ENCODE measurements around the gene SNRPD2. TPM values are rescaled to one million over a fixed set of nuclear protein-coding genes. Genes with fewer than 3 reads are reported as not detected.

The SNRPD2 gene
- total and polyA plus RNA-seq, 2 of the 8 experiments (the other 6 are each of a cell fraction or from before 2014, with no cell fraction given), result 645 to 759 TPM

DNA sequence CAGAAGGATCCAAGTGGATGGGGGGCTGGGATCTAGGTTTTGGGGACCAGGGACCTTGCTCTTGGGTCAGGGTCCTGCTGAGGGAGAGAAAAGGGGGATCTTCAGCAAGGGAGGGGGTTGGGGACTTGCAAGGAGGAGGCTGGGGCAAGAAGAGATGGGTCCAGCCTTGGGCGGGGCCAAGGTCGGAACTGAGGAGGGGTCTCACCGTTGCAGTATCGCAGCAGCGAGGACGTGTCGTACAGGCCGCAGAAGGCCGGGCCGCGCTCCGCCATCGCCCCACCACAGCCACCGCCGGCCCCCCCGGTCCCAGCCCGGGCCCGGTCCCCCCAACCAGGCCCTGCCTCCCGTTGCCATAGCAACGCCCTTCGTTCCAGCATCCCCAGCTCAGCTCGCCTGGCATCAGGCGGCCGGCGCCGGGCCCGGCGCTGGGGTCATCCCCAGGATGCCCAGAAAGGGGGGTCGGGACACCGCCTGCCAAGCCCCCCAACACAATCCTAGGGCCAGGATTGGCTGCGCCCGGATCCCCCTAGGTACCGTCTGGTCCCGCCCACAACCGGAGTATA lies 46.6 kb downstream of the SNRPD2 start:
- Histone ChIP-seq H4K5ac (ENCODE audit: insufficient read length, low read depth, low read length) (no peak overlapping the region), H3K27me3 (replicated peaks in 1 of 4; ENCODE audit: control insufficient read depth in 3 of 4, extremely low read depth in 1 of 4, insufficient read depth in 3 of 4, low read length in 3 of 4) (peaks cover 0 to 6% (median 2%) of the 10 kb centered on the region in 4 experiments; a peak in 4 of 7 replicates), H3K18ac (ENCODE audit: extremely low read depth, low read length) (no peak overlapping the region), H3K14ac (ENCODE audit: insufficient read length) (no peak overlapping the region), H4K91ac (replicated peaks; ENCODE audit: insufficient read length, low read length) (no peak overlapping the region), H3K23me2 (ENCODE audit: low read depth, low read length) (peaks cover 8% of the 10 kb centered on the region; the same call in 1 of the 2 replicates), H3K4me2 (ENCODE audit: insufficient read depth in 1 of 2, low read depth in 2 of 2, low read length in 2 of 2) (peak overlapping the region; percentile 43 to 45; a peak in 3 of 4 replicates), H3K9ac (replicated peaks in 1 of 4; ENCODE audit: extremely low read depth in 1 of 4, low read depth in 3 of 4, low read length in 3 of 4) (no peak overlapping the region), H3K36me3 (ENCODE audit: control insufficient read depth in 2 of 4, insufficient read depth in 4 of 4, low read length in 3 of 4) (no peaks in the 10 kb centered on the region), H4K20me1 (replicated peaks in 1 of 2; ENCODE audit: control insufficient read depth in 1 of 2, insufficient read depth in 2 of 2, low read length in 2 of 2) (no peaks in the 10 kb centered on the region), H3K56ac (replicated peaks; ENCODE audit: insufficient read length, low read depth, low read length) (no peak overlapping the region), H3K23ac (ENCODE audit: insufficient read length) (no peak overlapping the region), H3K4me3 (ENCODE audit: extremely low read depth in 1 of 4, insufficient read depth in 2 of 4, low read depth in 3 of 4, low read length in 4 of 4) (peak overlapping the region; percentile 38 to 60 (median 48); a peak in 7 of 8 replicates), H3K4me1 (replicated peaks in 1 of 4; ENCODE audit: control insufficient read depth in 3 of 4, insufficient read depth in 4 of 4, low read length in 3 of 4) (peaks cover 6 to 27% (median 16%) of the 10 kb centered on the region in 4 experiments), H3K4ac (replicated peaks; ENCODE audit: insufficient read length, low read depth, low read length) (no peak overlapping the region), H3K9me3 (ENCODE audit: insufficient read depth in 2 of 2, low read depth in 1 of 2, low read length in 1 of 2) (no peaks in the 10 kb centered on the region; a peak in 1 of 4 replicates), H2BK15ac (ENCODE audit: low read length) (no peak overlapping the region), H2BK5ac (ENCODE audit: low read depth, low read length) (no peak overlapping the region), H2AK5ac (ENCODE audit: low read depth, low read length) (no peak overlapping the region), H2BK20ac (ENCODE audit: low read length) (no peak overlapping the region), H3K27ac (ENCODE audit: low read depth, low read length) (no peak overlapping the region), H3K79me1 (ENCODE audit: low read depth, low read length) (no peaks in the 10 kb centered on the region), H2AFZ (ENCODE audit: low read length) (no peak overlapping the region), H2BK12ac (ENCODE audit: low read depth, low read length) (no peak overlapping the region), H4K8ac (ENCODE audit: extremely low read depth, insufficient read depth, low read length) (no peak overlapping the region), H3K79me2 (ENCODE audit: control insufficient read depth in 1 of 2, insufficient read depth in 2 of 2, low read length in 2 of 2) (no peaks in the 10 kb centered on the region), H2BK120ac (replicated peaks; ENCODE audit: low read depth, low read length) (no peak overlapping the region)
- FAIRE-seq (no peak), DNase-seq (ENCODE audit: low read depth in 1 of 2, low spot score in 2 of 2) (no peak)
- 15% methylated on average over 25 of the region's 35 CpGs; no CpG with 5 or more reads in 1 of the 2 experiments for WGBS, 2 experiments (ENCODE audit: extremely low coverage in 1 of 2, insufficient coverage in 1 of 2, insufficient read length in 1 of 2, insufficient replicate concordance in 2 of 2, low coverage in 1 of 2, low lambda C conversion rate in 2 of 2, missing lambda C conversion rate in 1 of 2)
- POLR2A ChIA-PET (ENCODE audit: partially characterized antibody), result interaction anchor here (0.6 to 1.8 kb wide), 9 partner anchors 13 to 124 kb away, joined by 3 to 8 read pairs (median 4); partner anchors contain the start of genes GIPR, QPCTL, SIX5 and SNRPD2
- CTCF ChIA-PET (ENCODE audit: partially characterized antibody), result interaction anchor here (0.8 to 5.8 kb wide), 8 partner anchors 25 to 206 kb away, joined by 3 to 67 read pairs (median 4); partner anchors contain the start of gene PPM1N
- TF ChIP-seq JUN (IDR thresholded peaks at IDR 0.05; ENCODE audit: low read depth, low read length), result no peak
- no peak for TF ChIP-seq KDM4A (IDR thresholded peaks at IDR 0.05; ENCODE audit: low read depth, low read length, severe bottlenecking)
- TF ChIP-seq BACH1 (IDR thresholded peaks at IDR 0.05; ENCODE audit: low read length), result no peak
- TF ChIP-seq EP300 (IDR thresholded peaks at IDR 0.05; ENCODE audit: borderline replicate concordance in 1 of 2, low read depth in 2 of 2, low read length in 2 of 2), result no peak
- no peak for TF ChIP-seq HDAC2 (IDR thresholded peaks at IDR 0.05; ENCODE audit: borderline replicate concordance in 1 of 2, low read depth in 2 of 2, low read length in 2 of 2)
- no peak for TF ChIP-seq POU5F1 (IDR thresholded peaks at IDR 0.05; ENCODE audit: low read depth, low read length)
- no peak for TF ChIP-seq YY1 (IDR thresholded peaks at IDR 0.05; ENCODE audit: low read depth, low read length)
- no peak for TF ChIP-seq CREB1 (IDR thresholded peaks at IDR 0.05)
- TF ChIP-seq SIX5 (IDR thresholded peaks at IDR 0.05; ENCODE audit: low read depth, low read length), result no peak
- TF ChIP-seq SAP30 (IDR thresholded peaks at IDR 0.05; ENCODE audit: insufficient read depth, insufficient replicate concordance, low read length), result no peak

All from H1 (cell line).